B cell (primary cell): Measurements from ENCODE around the gene HDAC5. TPM values are rescaled to one million over a fixed set of nuclear protein-coding genes. Genes with fewer than 3 reads are reported as not detected.
"Not testable (repeated sequence)": the region's sequence is repeated elsewhere in the genome, so short reads cannot be mapped to it uniquely, and the experiment has no call there.

Experiments used
- ATAC-seq: fragments of 200-7000 bp; cut with Tn5 transposase; one replicate; pipeline ENCODE4 v1.10.0; 2021; ENCODE audit warnings: low read depth, mild to moderate bottlenecking, moderate number of reproducible peaks, moderate library complexity
- CTCF ChIA-PET: fragments of 350-600 bp; sonication (Branson Sonifier 250); formaldehyde crosslinking; loops from one replicate; lab custom pipeline; 2021; ENCODE audit warnings: antibody characterized with exemption, inconsistent platforms; lab: Charles Lee
- POLR2A ChIA-PET: fragments of 350-600 bp; sonication (Branson Sonifier 250); formaldehyde crosslinking; loops from one replicate; lab custom pipeline; 2021; ENCODE audit warnings: antibody characterized with exemption; lab: Charles Lee
- DNase-seq: peaks from one replicate; pipeline ENCODE4 v3.0.0; 2013
- H2AFZ ChIP-seq: 2 replicates; pipeline ENCODE4 v1.6.1; 2012; ENCODE audit warnings: mild to moderate bottlenecking, low read depth, low read length; ENCODE audit not compliant: insufficient read depth, poor library complexity, severe bottlenecking
- H3K27ac ChIP-seq, 2 donors: 1 replicate in 1 of 2; 2 replicates in 1 of 2; pipeline ENCODE4 v1.5.1; 2012 to 2013; ENCODE audit warnings: low read length in 2 of 2, mild to moderate bottlenecking in 2 of 2, moderate library complexity in 1 of 2
- H3K27me3 ChIP-seq, 4 experiments: fragments of 200-600 bp in 1 of 4; sonication (generic) in 1 of 4; replicated peaks in 1 of 4; 1 replicate in 2 of 4; 2 replicates in 2 of 4; pipeline versions ENCODE4 v1.6.1 to v1.7.0; 2013 to 2016; ENCODE audit warnings: low read length in 3 of 4, mild to moderate bottlenecking in 2 of 4, mixed read lengths in 1 of 4, moderate library complexity in 1 of 4; ENCODE audit not compliant: insufficient read depth in 4 of 4, control insufficient read depth in 3 of 4; ENCODE audit errors: control extremely low read depth in 1 of 4
- H3K36me3 ChIP-seq, 2 experiments: replicated peaks in 1 of 2; 1 replicate in 1 of 2; 2 replicates in 1 of 2; pipeline versions ENCODE4 v1.6.1 to v1.7.1; 2013; ENCODE audit warnings: low read length in 1 of 2; ENCODE audit not compliant: insufficient read depth in 2 of 2, control insufficient read depth in 1 of 2; ENCODE audit errors: control extremely low read depth in 1 of 2, extremely low read depth in 1 of 2
- H3K4me1 ChIP-seq, 2 donors: fragments of 200-600 bp in 1 of 2; sonication (generic) in 1 of 2; 1 replicate in 1 of 2; 2 replicates in 1 of 2; pipeline versions ENCODE4 v1.5.1 to v1.6.1; 2013 to 2017; ENCODE audit warnings: low read length in 2 of 2; ENCODE audit not compliant: control insufficient read depth in 2 of 2, insufficient read depth in 2 of 2
- H3K4me2 ChIP-seq: replicated peaks from 2 replicates; pipeline ENCODE3; 2012; ENCODE audit warnings: mild to moderate bottlenecking, low read depth, low read length; ENCODE audit not compliant: poor library complexity, severe bottlenecking
- H3K4me3 ChIP-seq, 5 experiments: fragments of 200-600 bp in 1 of 5; sonication (generic) in 1 of 5; 1 replicate in 3 of 5; 2 replicates in 2 of 5; pipeline versions ENCODE4 v1.5.1 to v1.7.0; 2011 to 2016; ENCODE audit warnings: low read length in 4 of 5, mild to moderate bottlenecking in 4 of 5, low read depth in 2 of 5, control low read depth in 1 of 5, moderate library complexity in 1 of 5; ENCODE audit not compliant: insufficient read depth in 1 of 5; ENCODE audit errors: control extremely low read depth in 1 of 5, extremely low read depth in 1 of 5
- H3K79me2 ChIP-seq: fragments of 200-600 bp; sonication (generic); one replicate; pipeline ENCODE4 v1.6.0; 2016; ENCODE audit warnings: low read length; ENCODE audit not compliant: control insufficient read depth, insufficient read depth
- H3K9ac ChIP-seq: fragments of 200-600 bp; sonication (generic); 2 replicates; pipeline ENCODE4 v1.6.1; 2017; ENCODE audit warnings: mild to moderate bottlenecking, low read length, moderate library complexity
- H3K9me3 ChIP-seq, 3 donors: one replicate each; pipeline versions ENCODE4 v1.6.1 to v1.7.1; 2013; ENCODE audit warnings: low read length in 2 of 3; ENCODE audit not compliant: control insufficient read depth in 2 of 3, insufficient read depth in 1 of 3; ENCODE audit errors: control extremely low read depth in 1 of 3
- H4K20me1 ChIP-seq: 2 replicates; pipeline ENCODE4 v1.6.0; 2012; ENCODE audit warnings: mild to moderate bottlenecking, low read length; ENCODE audit not compliant: insufficient read depth, control insufficient read depth, poor library complexity, severe bottlenecking
- H3K27ac Mint-ChIP-seq: one replicate; pipeline ENCODE4 v1.8.0; 2021; ENCODE audit warnings: mixed read lengths
- H3K27me3 Mint-ChIP-seq: one replicate; pipeline ENCODE4 v1.8.0; 2021; ENCODE audit warnings: mixed read lengths
- H3K4me1 Mint-ChIP-seq: one replicate; pipeline ENCODE4 v1.8.0; 2021; ENCODE audit warnings: mixed read lengths
- H3K4me3 Mint-ChIP-seq: one replicate; pipeline ENCODE4 v1.8.0; 2021; ENCODE audit warnings: mixed read lengths
- H3K9me3 Mint-ChIP-seq: one replicate; pipeline ENCODE4 v1.8.0; 2022; ENCODE audit warnings: mixed read lengths; ENCODE audit not compliant: insufficient read depth
- EZH2 ChIP-seq: IDR thresholded peaks from 2 replicates; pipeline ENCODE4 v1.6.1; 2012; ENCODE audit warnings: borderline replicate concordance, low read depth, mild to moderate bottlenecking, moderate library complexity, low read length; ENCODE audit not compliant: insufficient read depth, poor library complexity, severe bottlenecking
- WGBS: methylation state at CpG from one replicate; pipeline ENCODE4 v1.1.5; 2013; ENCODE audit warnings: missing lambda C conversion rate; ENCODE audit not compliant: insufficient coverage; 5-methylcytosine and 5-hydroxymethylcytosine counted together
- intact Hi-C: fragments of 100-400 bp; cut with micrococcal nuclease; formaldehyde crosslinking; loops from one replicate; pipeline ENCODE4 v1.10.0; 2022
- polyA plus RNA-seq: library from polyadenylated mRNA; depleted of rRNA; stranded (reverse); fragments of >200 nt; gene quantifications from 2 replicates; pipeline ENCODE4 v1.2.3, GENCODE V29; 2012
- total RNA-seq, 2 donors: library from RNA; stranded (reverse); fragments of 120-200 nt in 1 of 2; gene quantifications; 1 replicate in 1 of 2; 2 replicates in 1 of 2; pipeline versions ENCODE4 v1.2.3 to v1.2.4, GENCODE V29; 2013 to 2022

HDAC5 gene
- total and polyA plus RNA-seq, 2 donors (not counting 1 experiment from before 2014, with no cell fraction given): 99.8 to 104 TPM

- Histone ChIP-seq H3K4me1 (no peaks in the 10 kb centered on the region), H2AFZ (no peak overlapping the region), H3K9ac (no peak overlapping the region), H3K27me3 (no peaks in the 10 kb centered on the region), H3K9me3 (no peaks in the 10 kb centered on the region), H3K79me2 (no peaks in the 10 kb centered on the region), H3K4me3 (no peak overlapping the region), H4K20me1 (no peaks in the 10 kb centered on the region), H3K36me3 (no peaks in the 10 kb centered on the region), H3K4me2 (no peak overlapping the region), H3K27ac (no peak overlapping the region)
- intact Hi-C loops: no loop called here
- CTCF ChIA-PET: interaction anchor here (1.2 kb wide), 1 partner anchor 19 kb away, joined by 5 read pairs; no protein-coding TSS in a partner anchor
- no peak for ATAC-seq
- Mint-ChIP-seq H3K27ac (no peak overlapping the region), H3K27me3 (no peaks in the 10 kb centered on the region), H3K9me3 (no peaks in the 10 kb centered on the region), H3K4me3 (no peak overlapping the region), H3K4me1 (no peaks in the 10 kb centered on the region)
- no peak for DNase-seq
- TF ChIP-seq EZH2: no peak
- POLR2A ChIA-PET: no interaction called here
- 100% methylated on average over 3 of the region's 4 CpGs for WGBS
Observed at GRCh38 chr17:44149750-44150329, 26.4 kb upstream of the HDAC5 start.

GRCh38 chr17:44149066-44149465, 25.6 kb upstream of the HDAC5 start:
- H3K9ac ChIP-seq, H2AFZ ChIP-seq, H3K4me1 Mint-ChIP-seq, H3K4me3 Mint-ChIP-seq, ATAC-seq, H3K79me2 ChIP-seq, H3K27ac Mint-ChIP-seq, H4K20me1 ChIP-seq, H3K4me2 ChIP-seq, H3K27ac ChIP-seq, H3K36me3 ChIP-seq, H3K9me3 Mint-ChIP-seq, H3K4me3 ChIP-seq, H3K27me3 ChIP-seq, H3K4me1 ChIP-seq, DNase-seq, H3K9me3 ChIP-seq, intact Hi-C loops, H3K27me3 Mint-ChIP-seq: not testable (repeated sequence)
- ChIA-PET POLR2A (interaction anchor here (0.7 kb wide), 1 partner anchor 182 kb away, joined by 4 read pairs; no protein-coding TSS in a partner anchor), CTCF (interaction anchor here (1.2 kb wide), 1 partner anchor 20 kb away, joined by 5 read pairs; no protein-coding TSS in a partner anchor)
- 100% methylated on average over 2 of the region's 3 CpGs for WGBS
